Lower leg skin (tissue), 4 donors: ENCODE data around the gene SUFU. TPM values are rescaled to one million over a fixed set of nuclear protein-coding genes. Genes with fewer than 3 reads are reported as not detected.
A peak's percentile ranks its signal among the peaks of the same experiment; 100 is the strongest.
"Not testable (repeated sequence)": the region's sequence is repeated elsewhere in the genome, so short reads cannot be mapped to it uniquely, and the experiment has no call there.

Experiments used
- DNase-seq, 2 donors: peaks; one replicate each; pipeline ENCODE4 v3.0.0-alpha.2; 2019; ENCODE audit warnings: low spot score in 2 of 2
- H3K4me3 ChIP-seq: fragments of 200-600 bp; sonication (generic); 2 replicates; pipeline ENCODE4 v1.5.1; 2017; ENCODE audit warnings: mild to moderate bottlenecking, low read depth; ENCODE audit not compliant: poor library complexity, severe bottlenecking
- POLR2A ChIP-seq, 2 donors: fragments of 450-650 bp; IDR thresholded peaks; one replicate each; pipeline ENCODE4 v1.6.1; 2016 to 2017; ENCODE audit warnings: antibody characterized with exemption in 2 of 2, mild to moderate bottlenecking in 1 of 2, moderate library complexity in 1 of 2
- WGBS, 2 donors: methylation state at CpG; one replicate each; pipeline ENCODE4 v1.1.5; 2018; 5-methylcytosine and 5-hydroxymethylcytosine counted together
- intact Hi-C: fragments of 100-400 bp; cut with DNase I; formaldehyde crosslinking; loops from one replicate; pipeline ENCODE4 v1.15.0; 2023; ENCODE audit warnings: low total_unique reads
- total RNA-seq, 4 donors: library from RNA; depleted of rRNA; stranded (reverse); fragments of >200 nt; gene quantifications; one replicate each; pipeline ENCODE4 v1.1.0, GENCODE V29; 2016
- TF ChIP-seq, protein P1 (sequence below), 3 donors: fragments of 450-650 bp; IDR thresholded peaks; one replicate each; pipeline ENCODE4 v1.5.1; 2016; ENCODE audit warnings: antibody characterized with exemption in 3 of 3, mild to moderate bottlenecking in 3 of 3, moderate library complexity in 2 of 3

Gene SUFU
- total RNA-seq = 10 to 100 TPM; 15.8 to 19.8 (median 18.0) TPM

DNA sequence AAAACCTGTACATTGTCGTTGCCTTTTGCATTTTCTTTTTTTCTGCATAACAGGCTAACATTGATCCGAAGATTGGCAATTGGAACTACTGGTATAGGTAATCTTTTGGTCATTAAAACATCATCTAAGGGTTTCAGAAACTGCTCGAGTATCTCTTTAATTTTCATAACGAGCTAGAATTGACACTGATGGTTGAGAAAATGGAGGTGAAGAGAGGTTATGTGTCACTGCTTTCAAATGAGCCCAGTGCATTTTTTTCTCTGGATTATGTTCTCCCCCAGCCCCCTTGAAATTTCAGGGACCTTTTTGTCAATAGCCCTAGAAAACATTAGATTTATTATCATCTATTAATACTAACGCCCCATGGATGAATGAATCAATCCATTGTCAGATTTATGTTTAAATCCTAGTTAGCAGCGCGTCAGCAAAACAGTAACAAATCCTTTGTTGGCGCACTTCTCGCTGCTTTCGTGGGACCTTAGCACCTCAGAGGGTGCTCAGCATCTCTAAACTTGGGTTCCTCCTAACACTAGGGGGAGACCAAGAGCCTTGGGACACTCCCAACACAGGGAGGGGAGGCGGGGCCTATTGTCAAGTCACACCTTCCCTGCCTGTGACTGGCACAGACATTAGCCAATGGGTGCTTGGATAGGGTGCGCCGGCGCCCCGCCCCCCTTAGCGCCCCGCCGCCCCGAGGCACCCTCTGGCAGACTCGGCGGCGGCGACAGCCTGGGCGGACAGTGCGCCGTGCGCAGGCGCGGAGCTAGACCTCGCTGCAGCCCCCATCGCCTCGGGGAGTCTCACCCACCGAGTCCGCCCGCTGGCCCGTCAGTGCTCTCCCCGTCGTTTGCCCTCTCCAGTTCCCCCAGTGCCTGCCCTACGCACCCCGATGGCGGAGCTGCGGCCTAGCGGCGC is at the start of gene SUFU:
Gene SUFU (plus strand): TSS at position 709 of the 915 bp plus-strand sequence. CDS start 181 bp downstream, at position 890.
- peak within 1 kb of the TSS; percentile 71 for H3K4me3 ChIP-seq
- TF ChIP-seq POLR2A (IDR thresholded peaks at IDR 0.05) = no peak
- TF ChIP-seq, protein P1, sequence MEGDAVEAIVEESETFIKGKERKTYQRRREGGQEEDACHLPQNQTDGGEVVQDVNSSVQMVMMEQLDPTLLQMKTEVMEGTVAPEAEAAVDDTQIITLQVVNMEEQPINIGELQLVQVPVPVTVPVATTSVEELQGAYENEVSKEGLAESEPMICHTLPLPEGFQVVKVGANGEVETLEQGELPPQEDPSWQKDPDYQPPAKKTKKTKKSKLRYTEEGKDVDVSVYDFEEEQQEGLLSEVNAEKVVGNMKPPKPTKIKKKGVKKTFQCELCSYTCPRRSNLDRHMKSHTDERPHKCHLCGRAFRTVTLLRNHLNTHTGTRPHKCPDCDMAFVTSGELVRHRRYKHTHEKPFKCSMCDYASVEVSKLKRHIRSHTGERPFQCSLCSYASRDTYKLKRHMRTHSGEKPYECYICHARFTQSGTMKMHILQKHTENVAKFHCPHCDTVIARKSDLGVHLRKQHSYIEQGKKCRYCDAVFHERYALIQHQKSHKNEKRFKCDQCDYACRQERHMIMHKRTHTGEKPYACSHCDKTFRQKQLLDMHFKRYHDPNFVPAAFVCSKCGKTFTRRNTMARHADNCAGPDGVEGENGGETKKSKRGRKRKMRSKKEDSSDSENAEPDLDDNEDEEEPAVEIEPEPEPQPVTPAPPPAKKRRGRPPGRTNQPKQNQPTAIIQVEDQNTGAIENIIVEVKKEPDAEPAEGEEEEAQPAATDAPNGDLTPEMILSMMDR (IDR thresholded peaks at IDR 0.05) = peak in 1 of 3 donors; percentile 71
- intact Hi-C loops = loop anchor here (2.0 kb wide), 1 partner anchor 81 kb away; no protein-coding TSS in a partner anchor
- peak; percentile 98 to 99 for DNase-seq
- WGBS, 2 donors = 1 to 4% methylated on average over 31 to 42 of the region's 44 CpGs

DNA sequence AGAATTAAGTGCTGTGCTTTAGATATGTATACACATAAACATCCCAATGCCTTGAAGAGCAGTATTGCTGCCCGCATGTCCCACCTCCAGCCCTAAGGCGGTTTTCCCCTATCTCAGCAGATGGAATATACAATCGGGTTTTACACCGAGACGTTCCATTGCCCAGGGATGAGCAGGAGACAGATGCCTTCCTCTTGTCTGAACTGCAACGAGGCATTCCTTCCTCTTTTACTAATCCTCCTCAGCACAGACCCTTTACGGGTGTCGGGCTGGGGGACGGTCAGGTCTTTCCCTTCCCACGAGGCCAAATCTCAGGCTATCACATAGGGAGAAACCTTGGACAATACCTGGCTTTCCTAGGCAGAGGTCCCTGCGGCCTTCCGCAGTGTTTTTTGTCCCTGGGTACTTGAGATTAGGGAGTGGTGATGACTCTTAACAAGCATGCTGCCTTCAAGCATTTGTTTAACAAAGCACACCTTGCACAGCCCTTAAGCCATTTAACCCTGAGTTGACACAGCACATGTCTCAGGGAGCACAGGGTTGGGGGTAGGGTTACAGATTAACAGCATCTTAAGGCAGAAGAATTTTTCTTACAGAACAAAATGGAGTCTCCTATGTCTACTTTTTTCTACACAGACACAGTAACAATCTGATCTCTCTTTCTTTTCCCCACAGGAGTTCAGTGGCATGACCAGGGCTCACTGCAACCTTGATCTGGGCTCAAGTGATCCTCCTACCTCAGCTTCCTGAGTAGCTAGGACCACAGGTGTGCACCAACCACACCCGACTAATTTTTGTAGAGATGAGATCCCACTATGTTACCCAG is 48.9 kb upstream of the SUFU start:
- WGBS, 2 donors = 76 to 81% methylated on average over 13 of the region's 13 CpGs
- H3K4me3 ChIP-seq, DNase-seq, intact Hi-C loops: not testable (repeated sequence)

DNA sequence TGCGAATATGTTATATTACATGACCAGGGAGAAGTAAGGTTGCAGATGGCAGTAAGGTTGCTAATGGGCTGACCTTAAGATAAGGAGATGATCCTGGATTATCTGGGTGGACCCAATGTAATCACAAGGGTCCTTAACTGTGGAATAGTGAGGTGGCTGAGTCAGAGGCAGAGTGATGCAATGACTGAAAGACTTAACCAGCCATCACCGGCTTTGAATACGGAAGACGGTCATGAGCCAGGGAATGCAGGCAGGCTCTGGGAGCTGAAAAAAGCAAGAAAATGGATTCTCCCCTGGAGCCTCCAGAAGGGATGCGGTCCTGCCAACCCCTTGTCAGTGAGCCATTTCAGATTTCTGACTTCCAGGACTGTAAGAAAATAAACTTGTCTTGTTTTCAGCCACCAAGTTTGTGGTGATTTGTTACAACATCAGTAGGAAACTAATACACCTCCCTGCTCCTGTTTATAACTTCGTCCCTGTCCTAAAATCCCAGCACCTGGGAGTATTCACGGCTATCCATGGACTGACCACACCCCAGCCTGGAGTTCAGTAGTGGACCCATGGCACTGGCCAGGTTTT is 47.8 kb upstream of the SUFU start:
- H3K4me3 ChIP-seq = no peak overlapping the region
- intact Hi-C loops = no loop called here
- 59 to 72% methylated on average over 7 of the region's 7 CpGs for WGBS, 2 donors
- no peak for DNase-seq
- no peak for TF ChIP-seq POLR2A (IDR thresholded peaks at IDR 0.05)
- TF ChIP-seq, protein P1 (IDR thresholded peaks at IDR 0.05) = no peak

- no peak overlapping the region for H3K4me3 ChIP-seq
- intact Hi-C loops = no loop called here
- no peak for TF ChIP-seq POLR2A (IDR thresholded peaks at IDR 0.05)
- 74 to 78% methylated on average over 9 of the region's 9 CpGs for WGBS, 2 donors
- DNase-seq = no peak
Observed at GRCh38 chr10:102457591-102458150, 46.1 kb upstream of the SUFU start.

GRCh38 chr10:102458656-102459055 is 45.1 kb upstream of the SUFU start:
- no peak for TF ChIP-seq POLR2A (IDR thresholded peaks at IDR 0.05)
- TF ChIP-seq, protein P1 (IDR thresholded peaks at IDR 0.05) = no peak
- WGBS, 2 donors = 84% methylated on average over 4 of the region's 4 CpGs
- DNase-seq = no peak
- H3K4me3 ChIP-seq = no peak overlapping the region
- intact Hi-C loops = no loop called here

GRCh38 chr10:102460836-102461186 is 43.0 kb upstream of the SUFU start:
- 26% methylated on average over 8 of the region's 8 CpGs for WGBS, 2 donors
- DNase-seq = no peak
- no peak for TF ChIP-seq POLR2A (IDR thresholded peaks at IDR 0.05)
- TF ChIP-seq, protein P1 (IDR thresholded peaks at IDR 0.05) = no peak
- no peak overlapping the region for H3K4me3 ChIP-seq
- intact Hi-C loops = no loop called here
